IMR-90 (cell line): Measurements from ENCODE around the gene THSD7B. TPM values are rescaled to one million over a fixed set of nuclear protein-coding genes. Genes with fewer than 3 reads are reported as not detected.

Experiments used
- ATAC-seq: fragments of 200-7000 bp; cut with Tn5 transposase; 2 replicates; pipeline ENCODE4 v1.9.1; 2020; ENCODE audit warnings: low read depth, mild to moderate bottlenecking, moderate library complexity
- BruUV-seq: library from RNA; stranded (reverse); fragments of 400-500 nt; replicated peaks from 2 replicates; lab custom pipeline; 2021; lab: Mats Ljungman, UMichigan
- CTCF ChIA-PET: fragments of 300-600 bp; formaldehyde crosslinking; extraction: SDS; loops from one replicate; lab custom pipeline; 2021; ENCODE audit warnings: antibody characterized with exemption; lab: Yijun Ruan, JAX
- POLR2A ChIA-PET: fragments of 300-600 bp; sonication (Branson Sonifier 250); formaldehyde crosslinking; loops from one replicate; lab custom pipeline; 2022; ENCODE audit warnings: antibody characterized with exemption; ENCODE audit not compliant: unreplicated experiment; lab: Charles Lee
- DNase-seq: peaks from one replicate; pipeline ENCODE4 v3.0.0; 2013
- H2AFZ ChIP-seq: replicated peaks from 2 replicates; pipeline ENCODE3; 2013; ENCODE audit warnings: low read length, mild to moderate bottlenecking; ENCODE audit not compliant: poor library complexity
- H2AK5ac ChIP-seq: 2 replicates; pipeline ENCODE4 v1.6.1; 2013; ENCODE audit warnings: low read depth, low read length, inconsistent platforms
- H2AK9ac ChIP-seq: replicated peaks from 2 replicates; pipeline ENCODE3; 2013; ENCODE audit warnings: mild to moderate bottlenecking, low read depth, low read length, moderate library complexity; ENCODE audit not compliant: poor library complexity
- H2BK120ac ChIP-seq: 2 replicates; pipeline ENCODE4 v1.6.1; 2013; ENCODE audit warnings: low read depth, low read length, inconsistent platforms
- H2BK15ac ChIP-seq: 3 replicates; pipeline ENCODE4 v1.6.1; 2013; ENCODE audit warnings: low read depth, low read length, inconsistent platforms
- H2BK20ac ChIP-seq: 2 replicates; pipeline ENCODE4 v1.6.1; 2013; ENCODE audit warnings: low read depth, mild to moderate bottlenecking, inconsistent platforms, low read length, moderate library complexity
- H2BK5ac ChIP-seq: 2 replicates; pipeline ENCODE4 v1.6.1; 2013; ENCODE audit warnings: mild to moderate bottlenecking, low read depth, low read length, inconsistent platforms; ENCODE audit not compliant: poor library complexity, severe bottlenecking
- H3K14ac ChIP-seq: replicated peaks from 2 replicates; pipeline ENCODE4 v1.6.1; 2013; ENCODE audit warnings: low read depth, low read length, inconsistent platforms
- H3K18ac ChIP-seq: 2 replicates; pipeline ENCODE4 v1.6.1; 2013; ENCODE audit warnings: low read depth, low read length, control low read depth
- H3K23ac ChIP-seq: 2 replicates; pipeline ENCODE4 v1.6.1; 2013; ENCODE audit warnings: low read depth, low read length, inconsistent platforms
- H3K27ac ChIP-seq: 2 replicates; pipeline ENCODE4 v1.5.1; 2013; ENCODE audit warnings: mild to moderate bottlenecking, control low read depth, low read length; ENCODE audit not compliant: insufficient read depth
- H3K27me3 ChIP-seq: 2 replicates; pipeline ENCODE4 v1.6.1; 2013; ENCODE audit warnings: low read length; ENCODE audit not compliant: control insufficient read depth, insufficient read depth
- H3K36me3 ChIP-seq: 2 replicates; pipeline ENCODE4 v1.6.1; 2013; ENCODE audit warnings: low read length, mixed read lengths; ENCODE audit not compliant: control insufficient read depth, insufficient read depth
- H3K4ac ChIP-seq: 2 replicates; pipeline ENCODE4 v1.6.1; 2013; ENCODE audit warnings: low read depth, low read length, inconsistent platforms
- H3K4me1 ChIP-seq: 2 replicates; pipeline ENCODE4 v1.6.1; 2013; ENCODE audit warnings: low read length, mixed read lengths; ENCODE audit not compliant: control insufficient read depth, insufficient read depth
- H3K4me2 ChIP-seq: 2 replicates; pipeline ENCODE4 v1.6.1; 2013; ENCODE audit warnings: low read depth, mild to moderate bottlenecking, control low read depth, low read length, moderate library complexity
- H3K4me3 ChIP-seq: 2 replicates; pipeline ENCODE4 v1.5.1; 2013; ENCODE audit warnings: low read depth, mild to moderate bottlenecking, control low read depth, low read length, moderate library complexity; ENCODE audit not compliant: insufficient read depth
- H3K56ac ChIP-seq: 2 replicates; pipeline ENCODE4 v1.6.1; 2013; ENCODE audit warnings: low read length, inconsistent platforms; ENCODE audit not compliant: insufficient read depth; ENCODE audit errors: extremely low read depth
- H3K79me1 ChIP-seq, 2 experiments: 2 replicates each; pipeline ENCODE4 v1.6.1; 2013; ENCODE audit warnings: low read length in 2 of 2, inconsistent platforms in 1 of 2, low read depth in 1 of 2
- H3K9ac ChIP-seq: 2 replicates; pipeline ENCODE4 v1.6.1; 2013; ENCODE audit warnings: low read depth, low read length, control low read depth
- H3K9me1 ChIP-seq: 2 replicates; pipeline ENCODE4 v1.6.1; 2013; ENCODE audit warnings: low read length, inconsistent platforms; ENCODE audit not compliant: insufficient read depth
- H3K9me3 ChIP-seq: 2 replicates; pipeline ENCODE4 v1.6.1; 2013; ENCODE audit warnings: low read length; ENCODE audit not compliant: control insufficient read depth, insufficient read depth
- H4K20me1 ChIP-seq: 2 replicates; pipeline ENCODE4 v1.6.1; 2013; ENCODE audit warnings: low read length, inconsistent platforms; ENCODE audit not compliant: insufficient read depth
- H4K5ac ChIP-seq: 2 replicates; pipeline ENCODE4 v1.6.1; 2013; ENCODE audit warnings: mild to moderate bottlenecking, low read depth, low read length, control low read depth
- H4K8ac ChIP-seq, 2 experiments: 2 replicates each; pipeline ENCODE4 v1.6.1; 2013; ENCODE audit warnings: low read depth in 2 of 2, low read length in 2 of 2, control low read depth in 1 of 2, inconsistent platforms in 1 of 2
- H4K91ac ChIP-seq: 2 replicates; pipeline ENCODE4 v1.6.1; 2013; ENCODE audit warnings: low read depth, low read length, inconsistent platforms; ENCODE audit not compliant: insufficient read depth
- BHLHE40 ChIP-seq: fragments of 150-350 bp; IDR thresholded peaks from 2 replicates; pipeline ENCODE4 v1.6.1; 2016; ENCODE audit warnings: mild to moderate bottlenecking, low read depth, low read length
- CEBPB ChIP-seq: IDR thresholded peaks from 2 replicates; pipeline ENCODE4 v1.6.1; 2012; ENCODE audit warnings: low read depth, low read length, improper control_type of control experiment
- CHD1 ChIP-seq: IDR thresholded peaks from 2 replicates; pipeline ENCODE4 v1.6.1; 2012; ENCODE audit warnings: low read depth, low read length, improper control_type of control experiment
- CTCF ChIP-seq: conservative IDR thresholded peaks from 2 replicates; pipeline ENCODE4 v1.5.1; 2012; ENCODE audit warnings: mild to moderate bottlenecking, low read depth, low read length, improper control_type of control experiment
- MAFK ChIP-seq: IDR thresholded peaks from 2 replicates; pipeline ENCODE4 v1.6.1; 2012; ENCODE audit warnings: low read depth, low read length, improper control_type of control experiment
- MXI1 ChIP-seq: IDR thresholded peaks from 2 replicates; pipeline ENCODE4 v1.6.1; 2012; ENCODE audit warnings: low read depth, mild to moderate bottlenecking, low read length, moderate library complexity, borderline replicate concordance
- NFE2L2 ChIP-seq: fragments of 150-350 bp; IDR thresholded peaks from 2 replicates; pipeline ENCODE4 v1.6.1; 2016; ENCODE audit warnings: low read depth, mild to moderate bottlenecking, low read length
- POLR2A ChIP-seq: IDR thresholded peaks from 2 replicates; pipeline ENCODE4 v1.6.1; 2012; ENCODE audit warnings: mild to moderate bottlenecking, low read depth, low read length
- RAD21 ChIP-seq: IDR thresholded peaks from 2 replicates; pipeline ENCODE4 v1.6.1; 2012; ENCODE audit warnings: low read length, improper control_type of control experiment
- RFX5 ChIP-seq: IDR thresholded peaks from 2 replicates; pipeline ENCODE4 v1.8.0; 2012; ENCODE audit warnings: low read depth, mild to moderate bottlenecking, low read length, moderate library complexity
- SMC3 ChIP-seq: fragments of 150-350 bp; IDR thresholded peaks from 2 replicates; pipeline ENCODE4 v1.6.1; 2016; ENCODE audit warnings: low read depth, mild to moderate bottlenecking, antibody characterized with exemption, low read length, moderate library complexity
- WGBS, 2 experiments: methylation state at CpG; one replicate each; pipeline versions ENCODE4 v1.1.5 to v1.1.7; 2013; ENCODE audit warnings: missing lambda C conversion rate in 2 of 2; ENCODE audit not compliant: insufficient read length in 1 of 2; ENCODE audit errors: extremely low coverage in 2 of 2; 5-methylcytosine and 5-hydroxymethylcytosine counted together
- dilution Hi-C: fragments of 300-500 bp; cut with HindIII; formaldehyde crosslinking; loops from one replicate; pipeline ENCODE4 v1.14.3; 2018; ENCODE audit warnings: low sequenced_read_pairs; ENCODE audit not compliant: unreplicated experiment
- in situ Hi-C: fragments of 300-500 bp; cut with MboI; formaldehyde crosslinking; loops from 3 replicates; pipeline ENCODE4 v1.14.3; 2019; ENCODE audit warnings: low sequenced_read_pairs, inconsistent platforms, mixed read lengths
- intact Hi-C: fragments of 100-400 bp; cut with micrococcal nuclease; formaldehyde crosslinking; loops from 2 replicates; pipeline ENCODE4 v1.10.0; 2022
- polyA plus RNA-seq, 3 experiments: library from polyadenylated mRNA; depleted of rRNA; stranded (reverse); fragments of >200 nt; gene quantifications; 2 replicates each; pipeline ENCODE4 v1.2.3, GENCODE V29; 2012; ENCODE audit warnings: low replicate concordance in 1 of 3
- total RNA-seq: library from RNA; depleted of rRNA; stranded (reverse); fragments of >200 nt; gene quantifications from 2 replicates; pipeline ENCODE4 v1.2.3, GENCODE V29; 2012
- TF ChIP-seq, protein P1 (sequence below): fragments of 150-350 bp; IDR thresholded peaks from 2 replicates; pipeline ENCODE4 v1.6.1; 2016; ENCODE audit warnings: low read depth, mild to moderate bottlenecking, low read length, moderate library complexity, borderline replicate concordance
- TF ChIP-seq, protein P2 (sequence below): fragments of 150-350 bp; IDR thresholded peaks from 2 replicates; pipeline ENCODE4 v1.6.1; 2017; ENCODE audit warnings: mild to moderate bottlenecking, antibody characterized with exemption, low read length, low read depth

Gene THSD7B
- total and polyA plus RNA-seq, 2 of the 4 experiments (the other 2 are of a cell fraction): not detected

GRCh38 chr2:137111896-137112295 lies 346.6 kb downstream of the THSD7B start:
- no peaks in the 10 kb centered on the region for H3K27me3 ChIP-seq
- no peak overlapping the region for H4K5ac ChIP-seq
- dilution Hi-C loops (no loop called here), in situ Hi-C loops (no loop called here), intact Hi-C loops (no loop called here)
- H2BK15ac ChIP-seq: no peak overlapping the region
- H3K4me3 ChIP-seq: no peak overlapping the region
- no peak overlapping the region for H2AK9ac ChIP-seq
- H2AK5ac ChIP-seq: no peak overlapping the region
- H4K20me1 ChIP-seq: no peaks in the 10 kb centered on the region
- ChIA-PET POLR2A (no interaction called here), CTCF (interaction anchor here (0.6 kb wide), 1 partner anchor 150 kb away, joined by 3 read pairs; no protein-coding TSS in a partner anchor)
- no peak overlapping the region for H3K23ac ChIP-seq
- H2BK20ac ChIP-seq: no peak overlapping the region
- no peak overlapping the region for H3K18ac ChIP-seq
- H3K36me3 ChIP-seq: no peaks in the 10 kb centered on the region
- no peaks in the 10 kb centered on the region for H3K4me1 ChIP-seq
- 50% methylated on average over 2 of the region's 5 CpGs; no CpG with 5 or more reads in 1 of the 2 experiments for WGBS, 2 experiments
- no peak overlapping the region for H2AFZ ChIP-seq
- H4K8ac ChIP-seq: no peak overlapping the region
- H3K4ac ChIP-seq: no peak overlapping the region
- H3K27ac ChIP-seq: no peak overlapping the region
- H3K79me1 ChIP-seq: no peaks in the 10 kb centered on the region
- no peak overlapping the region for H2BK5ac ChIP-seq
- H3K14ac ChIP-seq: no peak overlapping the region
- H4K91ac ChIP-seq: no peak overlapping the region
- no peak overlapping the region for H3K56ac ChIP-seq
- no TSS peak for BruUV-seq
- TF ChIP-seq MAFK (no peak), CTCF (no peak), BHLHE40 (no peak), POLR2A (no peak), CHD1 (no peak), MXI1 (no peak), RAD21 (no peak), NFE2L2 (no peak), SMC3 (no peak), RFX5 (no peak), CEBPB (no peak)
- TF ChIP-seq, protein P1, sequence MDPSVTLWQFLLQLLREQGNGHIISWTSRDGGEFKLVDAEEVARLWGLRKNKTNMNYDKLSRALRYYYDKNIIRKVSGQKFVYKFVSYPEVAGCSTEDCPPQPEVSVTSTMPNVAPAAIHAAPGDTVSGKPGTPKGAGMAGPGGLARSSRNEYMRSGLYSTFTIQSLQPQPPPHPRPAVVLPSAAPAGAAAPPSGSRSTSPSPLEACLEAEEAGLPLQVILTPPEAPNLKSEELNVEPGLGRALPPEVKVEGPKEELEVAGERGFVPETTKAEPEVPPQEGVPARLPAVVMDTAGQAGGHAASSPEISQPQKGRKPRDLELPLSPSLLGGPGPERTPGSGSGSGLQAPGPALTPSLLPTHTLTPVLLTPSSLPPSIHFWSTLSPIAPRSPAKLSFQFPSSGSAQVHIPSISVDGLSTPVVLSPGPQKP: no peak
- TF ChIP-seq, protein P2, sequence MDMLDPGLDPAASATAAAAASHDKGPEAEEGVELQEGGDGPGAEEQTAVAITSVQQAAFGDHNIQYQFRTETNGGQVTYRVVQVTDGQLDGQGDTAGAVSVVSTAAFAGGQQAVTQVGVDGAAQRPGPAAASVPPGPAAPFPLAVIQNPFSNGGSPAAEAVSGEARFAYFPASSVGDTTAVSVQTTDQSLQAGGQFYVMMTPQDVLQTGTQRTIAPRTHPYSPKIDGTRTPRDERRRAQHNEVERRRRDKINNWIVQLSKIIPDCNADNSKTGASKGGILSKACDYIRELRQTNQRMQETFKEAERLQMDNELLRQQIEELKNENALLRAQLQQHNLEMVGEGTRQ: no peak
- DNase-seq (no peak), ATAC-seq (no peak)
- H3K9me3 ChIP-seq: peaks cover 12% of the 10 kb centered on the region
- H3K9ac ChIP-seq: no peak overlapping the region
- H3K4me2 ChIP-seq: no peak overlapping the region
- no peaks in the 10 kb centered on the region for H3K9me1 ChIP-seq
- H2BK120ac ChIP-seq: no peak overlapping the region
